Adrenal gland (tissue), 12 donors: Measurements from ENCODE around the gene SPRR4. TPM values are rescaled to one million over a fixed set of nuclear protein-coding genes. Genes with fewer than 3 reads are reported as not detected.

Experiments
- DNase-seq, 7 donors: peaks; one replicate each; pipeline ENCODE4 v3.0.0-alpha.2; 2019 to 2020
- H3K27ac ChIP-seq, 5 donors: fragments of 200-600 bp; sonication (generic) in 4 of 5; 1 replicate in 3 of 5; 2 replicates in 2 of 5; pipeline versions ENCODE4 v1.5.1 to v1.8.0; 2016 to 2020; ENCODE audit warnings: mild to moderate bottlenecking in 1 of 5
- H3K27me3 ChIP-seq: fragments of 200-600 bp; 2 replicates; pipeline ENCODE4 v1.8.0; 2021
- H3K36me3 ChIP-seq, 2 donors: fragments of 200-600 bp; replicated peaks in 1 of 2; 1 replicate in 1 of 2; 2 replicates in 1 of 2; pipeline versions ENCODE4 v1.5.1 to v1.8.0; 2018 to 2022
- H3K4me1 ChIP-seq, 2 donors: fragments of 200-600 bp; replicated peaks in 1 of 2; 1 replicate in 1 of 2; 2 replicates in 1 of 2; pipeline versions ENCODE4 v1.5.1 to v1.8.0; 2018 to 2021
- H3K4me3 ChIP-seq, 4 donors: fragments of 200-600 bp; sonication (generic) in 3 of 4; one replicate each; pipeline ENCODE4 v1.5.1; 2016 to 2018
- H3K9me3 ChIP-seq, 3 donors: fragments of 200-600 bp; sonication (generic) in 1 of 3; replicated peaks in 1 of 3; 1 replicate in 2 of 3; 2 replicates in 1 of 3; pipeline versions ENCODE4 v1.5.1 to v1.8.0; 2016 to 2021
- POLR2A ChIP-seq, 2 donors: fragments of 450-650 bp; IDR thresholded peaks; one replicate each; pipeline ENCODE4 v1.6.1; 2017; ENCODE audit warnings: antibody characterized with exemption in 2 of 2, mild to moderate bottlenecking in 2 of 2, moderate library complexity in 1 of 2
- WGBS, 4 donors: extraction: QIAGEN DNeasy Blood & Tissue Kit in 2 of 4; methylation state at CpG; one replicate each; pipeline versions ENCODE4 v1.1.5 to v1.1.7; 2013 to 2017; 5-methylcytosine and 5-hydroxymethylcytosine counted together
- intact Hi-C, 2 donors: fragments of 100-400 bp; cut with DNase I; formaldehyde crosslinking; loops; one replicate each; pipeline versions ENCODE4 v1.14.1 to v1.15.0; 2022 to 2023
- polyA plus RNA-seq, 3 donors: library from polyadenylated mRNA; stranded (reverse); fragments of 200-250 nt in 2 of 3; fragments of 350-450 nt in 1 of 3; fragmentation: Illumina TruSeq in 1 of 3; extraction: RNeasy Lipid Tissue Mini Kit (QIAGEN cat#74804) in 1 of 3; gene quantifications; one replicate each; pipeline ENCODE4 v1.2.3, GENCODE V29; 2013 to 2014
- total RNA-seq, 9 donors: library from RNA; depleted of rRNA in 4 of 9; stranded (reverse); fragments of >200 nt in 4 of 9; fragments of 120-200 nt in 1 of 9; fragmentation: NEBNext Ultra II Directional in 1 of 9; extraction: Animal tissue kit (Norgen Biotek cat#: 25700) in 1 of 9; gene quantifications; one replicate each; pipeline versions ENCODE4 v1.1.0 to v1.2.4, GENCODE V29; 2013 to 2023
- TF ChIP-seq, protein P1 (sequence below), 6 experiments: fragments of 450-650 bp in 4 of 6; fragments of 200-600 bp in 2 of 6; sonication (generic) in 1 of 6; IDR thresholded peaks; 1 replicate in 5 of 6; 2 replicates in 1 of 6; pipeline versions ENCODE4 v1.5.1 to v1.8.0; 2016 to 2021; ENCODE audit warnings: antibody characterized with exemption in 6 of 6, mild to moderate bottlenecking in 2 of 6, moderate library complexity in 1 of 6
- donor health status: healthy with polysubstance abuse.
- donor health status: Bipolar disorder and iron deficiency.
- donor health status: DM: yes; HTN: yes; CAD: no.
- donor health status: DM: no; HTN: no; CAD: no.
- donor health status: DM: no; HTN: no; CAD: no.
- donor health status: DM: yes; HTN: yes; CAD: no.

SPRR4 gene
- total and polyA plus RNA-seq, 12 donors = not detected

DNA sequence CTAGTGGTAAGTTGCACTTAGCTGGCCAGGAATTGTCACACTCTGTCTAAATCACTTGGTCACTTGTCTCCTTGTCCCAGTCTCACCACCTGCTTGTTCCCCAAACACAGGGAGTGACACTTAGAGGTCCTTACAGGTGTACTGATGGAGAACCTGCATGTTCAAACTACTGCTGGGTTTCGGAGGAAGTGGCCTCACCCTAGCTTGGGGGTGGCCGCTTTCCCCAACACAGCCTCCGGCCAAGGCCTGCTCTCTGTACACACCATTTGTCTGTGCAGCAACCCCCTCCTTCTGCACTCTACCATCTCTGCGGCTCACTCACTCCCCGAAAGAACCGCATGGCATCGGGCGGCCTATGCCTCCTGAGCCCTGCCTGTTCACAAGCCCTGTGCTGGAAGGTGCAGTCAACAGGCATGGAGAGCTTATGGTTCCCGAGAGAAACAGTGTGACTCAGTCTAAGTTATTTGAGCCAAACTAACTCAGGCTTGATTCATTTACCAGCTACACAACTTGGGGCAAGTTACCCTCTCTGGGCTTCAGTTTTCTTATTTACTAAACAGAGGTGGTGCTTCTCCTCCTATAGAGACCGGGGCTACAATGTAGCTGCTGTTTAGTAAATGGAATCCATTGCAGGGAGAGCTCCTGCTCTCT is 10.5 kb upstream of the SPRR4 start:
- Histone ChIP-seq H3K9me3 (no peaks in the 10 kb centered on the region), H3K27ac (no peak overlapping the region), H3K36me3 (no peaks in the 10 kb centered on the region), H3K4me1 (no peaks in the 10 kb centered on the region), H3K4me3 (no peak overlapping the region), H3K27me3 (no peaks in the 10 kb centered on the region)
- TF ChIP-seq, protein P1, sequence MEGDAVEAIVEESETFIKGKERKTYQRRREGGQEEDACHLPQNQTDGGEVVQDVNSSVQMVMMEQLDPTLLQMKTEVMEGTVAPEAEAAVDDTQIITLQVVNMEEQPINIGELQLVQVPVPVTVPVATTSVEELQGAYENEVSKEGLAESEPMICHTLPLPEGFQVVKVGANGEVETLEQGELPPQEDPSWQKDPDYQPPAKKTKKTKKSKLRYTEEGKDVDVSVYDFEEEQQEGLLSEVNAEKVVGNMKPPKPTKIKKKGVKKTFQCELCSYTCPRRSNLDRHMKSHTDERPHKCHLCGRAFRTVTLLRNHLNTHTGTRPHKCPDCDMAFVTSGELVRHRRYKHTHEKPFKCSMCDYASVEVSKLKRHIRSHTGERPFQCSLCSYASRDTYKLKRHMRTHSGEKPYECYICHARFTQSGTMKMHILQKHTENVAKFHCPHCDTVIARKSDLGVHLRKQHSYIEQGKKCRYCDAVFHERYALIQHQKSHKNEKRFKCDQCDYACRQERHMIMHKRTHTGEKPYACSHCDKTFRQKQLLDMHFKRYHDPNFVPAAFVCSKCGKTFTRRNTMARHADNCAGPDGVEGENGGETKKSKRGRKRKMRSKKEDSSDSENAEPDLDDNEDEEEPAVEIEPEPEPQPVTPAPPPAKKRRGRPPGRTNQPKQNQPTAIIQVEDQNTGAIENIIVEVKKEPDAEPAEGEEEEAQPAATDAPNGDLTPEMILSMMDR (IDR thresholded peaks at IDR 0.05) = no peak
- TF ChIP-seq POLR2A (IDR thresholded peaks at IDR 0.05) = no peak
- 89 to 96% (median 90%) methylated on average over 10 of the region's 10 CpGs for WGBS, 4 donors
- intact Hi-C loops = no loop called here
- DNase-seq = no peak

DNA sequence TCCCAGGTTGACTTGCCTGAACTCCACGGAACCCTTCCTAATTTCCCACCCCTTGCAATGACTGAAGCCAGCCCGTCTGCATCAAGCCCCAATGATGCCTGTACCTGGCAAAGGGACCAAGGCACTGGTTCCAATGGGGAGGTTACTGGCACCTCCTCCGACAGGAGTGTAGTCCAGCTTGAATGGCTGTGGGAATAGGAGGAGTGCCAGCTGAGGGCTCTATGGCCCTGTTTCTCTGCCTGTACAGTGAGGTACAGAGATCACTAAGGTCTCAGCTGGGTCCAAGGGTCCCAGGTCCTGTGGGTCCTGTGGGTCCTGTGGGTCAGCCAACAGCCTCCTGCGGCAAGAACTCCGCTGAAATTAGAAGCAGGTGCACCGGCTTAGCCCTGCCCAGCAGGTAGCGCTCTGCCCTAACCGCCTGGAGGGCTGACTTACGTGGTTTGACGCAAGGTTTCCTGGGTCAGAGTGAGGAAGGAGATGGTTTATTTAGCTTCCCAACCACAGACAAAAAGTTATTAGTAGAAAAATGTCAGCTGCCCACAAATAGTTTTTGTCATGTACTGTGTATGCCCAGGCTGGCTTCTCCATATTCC is 9.9 kb upstream of the SPRR4 start:
- H3K4me1 ChIP-seq = no peaks in the 10 kb centered on the region
- 76 to 81% (median 79%) methylated on average over 9 to 10 of the region's 10 CpGs for WGBS, 4 donors

DNA sequence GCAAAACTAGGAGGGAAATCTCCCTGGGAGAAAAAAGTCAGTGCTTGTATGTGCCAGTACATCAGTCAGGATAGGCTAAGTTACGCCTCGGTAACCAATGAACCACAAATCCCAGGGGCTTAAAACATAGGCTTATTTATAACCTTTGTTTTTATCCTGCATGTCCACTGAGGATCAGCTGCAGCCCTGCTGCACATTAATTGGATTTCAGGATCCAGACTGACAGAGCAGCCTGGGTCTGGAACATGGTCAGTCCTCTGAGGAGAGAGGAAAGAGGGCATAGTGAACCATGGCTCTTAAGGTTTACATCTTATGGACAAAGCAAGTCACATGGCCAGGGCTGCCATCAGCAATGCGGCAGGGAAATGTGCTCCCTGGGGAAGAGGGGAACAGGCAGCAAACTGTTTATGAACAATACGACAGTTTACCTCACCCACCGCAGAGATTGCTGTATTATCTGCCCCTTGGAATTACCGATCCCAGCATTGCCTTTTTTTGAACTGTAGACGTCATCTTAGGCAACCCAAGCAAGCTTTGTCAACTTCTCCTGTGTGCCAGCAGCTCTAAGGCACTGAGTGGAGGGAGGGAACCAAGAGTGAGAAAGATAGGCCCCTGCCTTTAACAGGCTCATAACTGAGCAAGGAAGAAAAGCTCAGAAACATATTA is 9.1 kb upstream of the SPRR4 start:
- intact Hi-C loops = no loop called here
- Histone ChIP-seq H3K36me3 (no peaks in the 10 kb centered on the region), H3K4me1 (no peaks in the 10 kb centered on the region), H3K4me3 (no peak overlapping the region), H3K9me3 (no peaks in the 10 kb centered on the region), H3K27me3 (no peaks in the 10 kb centered on the region), H3K27ac (no peak overlapping the region)
- 83 to 90% (median 87%) methylated on average over 7 of the region's 7 CpGs for WGBS, 4 donors
- TF ChIP-seq, protein P1 (IDR thresholded peaks at IDR 0.05) = no peak
- TF ChIP-seq POLR2A (IDR thresholded peaks at IDR 0.05) = no peak
- DNase-seq = no peak

More for the DNA sequence above, 9.9 kb upstream of the SPRR4 start:
- H3K4me3 ChIP-seq = no peak overlapping the region
- DNase-seq = no peak
- H3K27ac ChIP-seq = no peak overlapping the region
- no peaks in the 10 kb centered on the region for H3K27me3 ChIP-seq
- TF ChIP-seq, protein P1 (IDR thresholded peaks at IDR 0.05) = no peak
- TF ChIP-seq POLR2A (IDR thresholded peaks at IDR 0.05) = no peak
- intact Hi-C loops = no loop called here
- H3K36me3 ChIP-seq = no peaks in the 10 kb centered on the region
- no peaks in the 10 kb centered on the region for H3K9me3 ChIP-seq

DNA sequence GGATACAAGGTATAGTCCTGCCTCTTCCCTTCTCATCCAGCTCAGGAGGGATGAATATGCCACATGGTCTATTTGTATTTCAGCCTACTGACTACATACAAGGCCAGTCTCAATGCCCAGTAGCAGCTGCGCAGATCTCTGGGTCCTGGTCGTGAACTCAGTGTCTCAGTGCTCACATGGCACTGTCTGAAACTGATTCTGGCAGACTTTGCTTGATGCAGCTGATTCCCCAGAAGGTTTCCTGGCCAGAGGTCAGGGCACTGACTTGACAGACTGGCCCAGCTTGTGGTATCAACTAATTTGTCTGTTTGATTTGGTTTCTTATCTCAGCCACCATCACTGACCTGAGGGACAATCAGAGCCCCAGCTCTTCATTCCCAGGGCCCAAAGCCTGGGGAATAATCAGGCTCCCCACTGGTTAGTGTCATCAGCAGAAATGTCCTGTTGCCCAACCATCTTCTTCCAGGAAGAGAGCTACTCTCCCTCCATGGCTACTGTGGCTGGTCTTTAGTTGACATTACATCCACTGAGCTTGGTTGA is 7.5 kb upstream of the SPRR4 start:
- WGBS, 4 donors = 64 to 94% (median 86%) methylated on average over 2 of the region's 2 CpGs
- Histone ChIP-seq H3K27ac (no peak overlapping the region), H3K36me3 (no peaks in the 10 kb centered on the region), H3K4me3 (no peak overlapping the region), H3K4me1 (no peaks in the 10 kb centered on the region), H3K27me3 (no peaks in the 10 kb centered on the region), H3K9me3 (no peaks in the 10 kb centered on the region)
- intact Hi-C loops = no loop called here
- TF ChIP-seq, protein P1 (IDR thresholded peaks at IDR 0.05) = no peak
- TF ChIP-seq POLR2A (IDR thresholded peaks at IDR 0.05) = no peak
- DNase-seq = no peak
